Measurements from ENCODE around the gene PARVG. TPM values are rescaled to one million over a fixed set of nuclear protein-coding genes. Genes with fewer than 3 reads are reported as not detected.
"Not testable (repeated sequence)": the region's sequence is repeated elsewhere in the genome, so short reads cannot be mapped to it uniquely, and the experiment has no call there.

PARVG gene
- total RNA-seq, 1 donor: 87.6 TPM

DNA sequence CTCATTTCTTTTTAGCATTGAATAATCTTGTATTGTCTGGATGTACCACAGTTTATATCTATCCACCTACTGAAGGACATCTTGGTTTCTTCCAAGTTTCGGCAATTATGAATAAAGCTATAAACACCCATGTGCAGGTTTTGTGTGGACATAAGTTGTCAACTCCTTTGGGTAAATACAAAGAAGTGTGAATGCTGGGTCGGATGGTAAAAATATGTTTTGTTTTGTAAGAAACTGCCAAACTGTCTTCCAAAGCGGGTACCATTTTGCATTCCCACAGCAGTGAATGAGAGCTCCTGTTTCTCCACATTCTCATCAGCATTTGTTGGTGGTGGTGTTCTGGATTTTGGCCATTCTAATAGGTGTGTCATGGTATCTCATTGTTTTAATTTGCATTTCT is 60.4 kb downstream of the PARVG start:
- H3K27me3 ChIP-seq (ENCODE audit: insufficient read depth, low read length); H3K4me3 ChIP-seq (ENCODE audit: low read length); H3K9me3 ChIP-seq (ENCODE audit: low read depth, low read length); H3K4me1 ChIP-seq (ENCODE audit: insufficient read depth, low read length): not testable (repeated sequence)

DNA sequence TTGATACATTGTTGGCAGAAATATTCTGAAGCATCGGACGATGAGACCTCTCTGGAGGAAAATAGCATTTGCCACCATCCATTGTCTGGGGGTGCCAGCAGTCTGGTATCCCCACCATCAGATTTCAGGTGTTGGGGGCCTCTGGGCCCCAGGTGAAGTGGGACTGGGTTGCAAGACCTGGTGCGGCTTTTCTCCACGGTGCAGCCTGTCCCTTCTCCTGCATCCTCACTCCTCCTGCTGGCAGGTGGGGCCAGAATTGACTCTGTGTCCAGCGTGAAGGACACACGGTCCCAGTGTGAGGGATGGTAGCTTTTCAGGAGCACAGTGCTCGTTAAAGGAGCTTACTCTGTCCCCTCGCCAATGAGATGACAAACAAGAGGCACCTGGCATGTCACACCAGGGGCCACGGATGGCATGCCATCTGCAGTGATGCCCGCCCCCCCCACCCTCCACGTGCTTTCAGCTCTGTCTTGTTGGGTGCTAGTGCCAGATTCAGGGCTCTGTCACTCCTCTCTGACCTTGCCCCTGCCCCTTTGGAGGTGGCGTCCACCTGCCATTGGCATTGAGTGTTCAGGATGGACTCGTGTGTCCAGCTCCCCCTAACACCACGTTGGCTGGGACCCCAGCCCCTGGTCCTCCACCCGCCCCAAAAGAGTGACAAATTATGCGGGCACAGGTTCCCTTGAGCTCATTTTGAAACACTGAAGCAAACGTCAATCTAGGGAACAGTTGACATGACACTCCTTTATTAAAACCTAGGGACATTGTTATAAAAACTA is 62.4 kb downstream of the PARVG start:
- H3K4me1 ChIP-seq (ENCODE audit: insufficient read depth, low read length): no peaks in the 10 kb centered on the region
- no peak overlapping the region for H3K4me3 ChIP-seq (ENCODE audit: low read length)
- H3K27me3 ChIP-seq (ENCODE audit: insufficient read depth, low read length): peaks cover 5% of the 10 kb centered on the region
- H3K9me3 ChIP-seq (ENCODE audit: low read depth, low read length): no peaks in the 10 kb centered on the region

DNA sequence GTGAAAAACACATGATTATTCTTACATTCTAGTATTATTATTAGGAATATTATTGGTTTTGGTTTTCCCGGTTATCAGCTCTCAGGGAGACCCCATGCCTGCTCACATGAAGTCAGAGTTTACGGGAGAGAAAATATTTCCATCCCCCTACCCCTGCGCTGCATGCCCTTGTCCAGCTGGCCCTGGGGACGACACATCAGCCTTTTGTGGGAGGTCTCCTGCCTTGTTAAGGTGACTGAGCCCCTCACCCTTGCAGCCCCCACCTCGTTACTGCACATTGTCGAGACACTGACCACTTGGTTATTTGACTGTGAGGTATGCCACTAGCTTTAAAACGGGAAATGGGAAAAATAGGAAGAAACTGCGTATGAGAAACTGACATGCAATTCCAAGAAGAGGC is 63.0 kb downstream of the PARVG start:
- Histone ChIP-seq H3K9me3 (ENCODE audit: low read depth, low read length) (no peaks in the 10 kb centered on the region), H3K4me1 (ENCODE audit: insufficient read depth, low read length) (no peaks in the 10 kb centered on the region), H3K27me3 (ENCODE audit: insufficient read depth, low read length) (peaks cover 5% of the 10 kb centered on the region), H3K4me3 (ENCODE audit: low read length) (no peak overlapping the region)

DNA sequence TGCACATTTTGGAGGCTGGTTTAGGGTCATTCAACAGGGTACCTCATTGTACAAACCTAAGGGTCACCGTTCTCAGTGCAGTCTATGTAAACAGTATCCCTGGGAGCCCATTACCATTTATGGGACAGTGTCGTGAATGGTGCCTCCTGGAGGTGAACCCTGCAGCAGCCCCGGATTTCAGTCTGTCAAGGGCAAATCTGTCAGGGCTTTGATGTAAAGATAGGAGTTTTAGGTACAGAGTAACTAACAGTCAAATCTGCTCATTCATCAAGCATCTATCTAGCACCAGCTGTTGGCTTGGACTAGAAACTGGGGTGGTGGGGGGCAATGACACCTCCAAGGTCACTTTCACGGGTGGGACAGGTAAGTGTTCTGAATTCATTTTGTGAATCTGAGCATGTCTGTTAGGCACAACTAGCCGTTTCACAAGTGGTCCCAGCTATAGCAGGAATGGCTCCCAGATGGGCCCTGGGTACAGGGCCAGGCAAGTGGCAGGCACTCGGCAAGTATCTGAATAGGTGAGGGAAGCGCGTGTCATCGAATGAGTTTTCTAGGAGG is 63.6 kb downstream of the PARVG start:
- peaks cover 5% of the 10 kb centered on the region for H3K27me3 ChIP-seq (ENCODE audit: insufficient read depth, low read length)
- H3K4me3 ChIP-seq (ENCODE audit: low read length): no peak overlapping the region
- no peaks in the 10 kb centered on the region for H3K9me3 ChIP-seq (ENCODE audit: low read depth, low read length)
- H3K4me1 ChIP-seq (ENCODE audit: insufficient read depth, low read length): no peaks in the 10 kb centered on the region

DNA sequence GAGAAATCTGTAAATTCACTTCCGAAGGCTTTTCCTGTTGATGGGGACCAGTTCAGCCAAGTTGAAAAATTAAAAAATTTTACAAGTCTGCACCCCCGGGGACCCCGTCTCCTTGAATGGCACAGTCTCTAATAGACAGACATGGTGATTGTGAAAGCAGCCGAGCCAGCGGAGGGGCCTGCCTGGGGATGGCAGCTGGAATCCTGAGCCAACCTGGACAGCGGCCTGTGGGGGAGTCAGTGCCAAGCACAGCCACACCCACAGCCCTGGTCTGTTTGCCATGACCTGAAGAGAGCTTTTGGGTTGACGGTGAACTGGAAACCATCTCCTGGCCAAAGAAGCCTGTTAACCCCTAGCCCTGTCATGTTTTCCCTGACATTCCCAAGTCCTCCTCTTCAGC is 64.7 kb downstream of the PARVG start:
- no peaks in the 10 kb centered on the region for H3K9me3 ChIP-seq (ENCODE audit: low read depth, low read length)
- no peaks in the 10 kb centered on the region for H3K27me3 ChIP-seq (ENCODE audit: insufficient read depth, low read length)

DNA sequence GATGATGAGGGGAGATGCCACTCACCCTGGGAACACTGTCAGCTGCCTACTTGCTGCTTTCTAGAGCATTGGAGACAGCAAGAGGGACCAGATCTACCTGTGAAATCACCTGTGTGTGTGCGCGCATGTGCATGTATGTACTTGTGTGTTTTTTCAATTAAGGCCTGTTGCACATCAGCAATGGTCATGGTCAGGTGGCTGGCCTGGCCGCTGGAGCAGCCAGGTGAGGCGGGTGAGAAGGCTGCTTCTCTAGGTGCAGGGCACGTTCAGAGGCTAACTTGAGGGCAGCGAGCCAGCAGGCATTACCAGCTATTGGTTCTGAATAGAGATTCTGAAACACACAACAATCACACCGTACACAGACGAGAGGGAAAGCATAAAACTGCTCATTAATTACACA is 65.1 kb downstream of the PARVG start:
- Histone ChIP-seq H3K4me1 (ENCODE audit: insufficient read depth, low read length) (no peaks in the 10 kb centered on the region), H3K9me3 (ENCODE audit: low read depth, low read length) (no peaks in the 10 kb centered on the region), H3K27me3 (ENCODE audit: insufficient read depth, low read length) (no peaks in the 10 kb centered on the region), H3K4me3 (ENCODE audit: low read length) (no peak overlapping the region)

More for the DNA sequence above, 64.7 kb downstream of the PARVG start:
- Histone ChIP-seq H3K4me3 (ENCODE audit: low read length) (no peak overlapping the region), H3K4me1 (ENCODE audit: insufficient read depth, low read length) (no peaks in the 10 kb centered on the region)

DNA sequence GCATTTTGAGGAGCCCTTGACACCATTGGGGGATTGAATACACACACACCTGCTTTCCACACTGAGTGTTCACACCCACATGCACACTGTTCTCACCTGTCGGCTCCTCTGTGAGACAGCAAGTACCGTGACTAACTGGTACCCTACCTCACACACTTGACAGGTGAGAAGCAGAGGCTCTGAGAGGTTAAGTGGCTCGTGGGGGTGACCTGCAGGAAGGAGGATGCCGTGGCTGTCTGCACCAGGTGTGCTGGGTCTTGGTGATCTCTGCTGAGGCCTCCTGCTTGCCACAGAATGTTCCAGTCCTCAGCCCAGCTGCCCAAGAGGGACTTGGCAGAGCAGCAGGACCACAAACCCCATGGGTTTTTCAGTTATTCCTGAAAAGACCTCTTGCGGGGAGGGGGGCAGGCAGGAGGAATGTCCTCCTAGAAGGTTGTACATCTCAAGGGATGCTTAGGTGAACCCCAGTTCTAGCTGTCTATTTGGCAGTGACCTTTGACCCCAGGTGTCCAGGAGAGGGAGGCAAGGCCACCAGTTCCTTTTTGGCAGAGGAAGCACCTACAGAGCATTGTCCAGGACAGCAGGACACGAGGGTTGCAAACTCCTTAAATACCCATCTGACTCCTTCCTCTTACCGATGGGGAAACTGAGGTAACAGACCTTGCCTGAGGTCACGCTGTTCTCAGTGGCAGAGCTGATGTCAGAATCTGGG is 66.0 kb downstream of the PARVG start:
- Histone ChIP-seq H3K4me1 (ENCODE audit: insufficient read depth, low read length) (no peaks in the 10 kb centered on the region), H3K4me3 (ENCODE audit: low read length) (no peak overlapping the region), H3K27me3 (ENCODE audit: insufficient read depth, low read length) (no peaks in the 10 kb centered on the region), H3K9me3 (ENCODE audit: low read depth, low read length) (no peaks in the 10 kb centered on the region)

DNA sequence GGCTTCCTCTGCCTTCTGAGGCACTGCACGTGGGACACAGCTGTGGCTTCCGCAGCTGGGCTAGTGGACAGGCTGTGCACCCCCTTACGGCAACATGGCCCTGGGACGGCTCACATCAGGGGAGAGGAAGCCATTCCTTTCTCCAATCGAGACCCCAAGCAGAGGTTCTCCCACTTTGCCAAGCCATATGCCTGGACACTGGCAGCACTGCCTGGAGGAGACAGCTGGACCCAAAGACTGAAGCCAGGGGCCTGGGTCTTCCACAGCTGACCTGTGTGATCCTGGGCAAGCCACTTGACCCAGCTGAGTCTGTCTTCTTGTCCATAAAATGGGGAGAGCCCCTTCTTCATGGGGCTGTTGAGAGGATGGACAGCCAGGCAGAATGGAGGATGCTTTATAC is 66.6 kb downstream of the PARVG start:
- H3K4me3 ChIP-seq (ENCODE audit: low read length): no peak overlapping the region
- H3K9me3 ChIP-seq (ENCODE audit: low read depth, low read length): no peaks in the 10 kb centered on the region
- H3K27me3 ChIP-seq (ENCODE audit: insufficient read depth, low read length): no peaks in the 10 kb centered on the region
- no peaks in the 10 kb centered on the region for H3K4me1 ChIP-seq (ENCODE audit: insufficient read depth, low read length)

DNA sequence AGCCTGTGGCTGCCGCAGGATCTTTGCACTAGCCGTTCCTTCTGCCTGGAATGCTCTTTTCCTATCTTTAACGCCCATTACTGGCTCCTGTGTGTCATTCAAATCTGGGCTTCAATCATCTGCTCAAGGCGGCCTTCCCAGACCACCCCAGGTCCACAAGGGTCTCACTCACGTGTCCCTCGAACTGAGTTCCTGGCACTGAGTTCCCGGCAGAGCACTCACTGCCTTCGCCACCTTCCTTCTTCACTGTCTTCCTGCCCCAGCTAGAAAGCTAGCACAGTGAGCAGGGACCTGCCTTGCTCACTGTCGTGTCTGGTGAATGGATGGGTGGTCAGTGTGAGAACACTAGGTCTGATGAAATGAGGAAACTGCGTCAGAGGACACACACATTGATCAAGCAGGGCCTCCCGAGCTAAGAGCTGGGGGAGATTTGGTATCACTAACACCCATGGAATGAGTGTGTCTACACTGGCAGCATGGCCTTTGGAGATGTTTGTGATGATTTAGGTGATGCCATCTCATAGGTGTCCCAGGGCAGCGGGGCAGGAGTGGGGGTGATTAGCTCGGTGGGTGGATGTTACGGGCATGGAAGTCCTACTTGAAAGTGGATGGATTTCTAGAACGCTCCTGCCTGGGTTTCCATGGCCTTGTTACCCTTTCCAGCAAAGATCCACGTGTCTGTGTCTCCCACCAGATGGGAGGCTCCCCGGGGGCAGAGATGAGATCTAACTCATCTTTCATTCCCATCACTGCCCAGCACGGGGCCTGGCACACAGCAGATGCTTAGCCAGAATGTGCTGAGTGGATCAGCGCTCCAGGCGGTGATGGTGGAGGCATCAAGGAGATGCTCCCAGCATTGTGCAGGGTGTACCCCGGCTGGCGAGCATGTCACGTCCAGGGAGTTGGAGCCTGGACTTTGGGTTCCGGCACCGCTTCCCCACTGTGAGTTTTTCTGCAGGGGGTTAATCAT is 67.5 kb downstream of the PARVG start:
- Histone ChIP-seq H3K4me1 (ENCODE audit: insufficient read depth, low read length) (no peaks in the 10 kb centered on the region), H3K9me3 (ENCODE audit: low read depth, low read length) (no peaks in the 10 kb centered on the region), H3K4me3 (ENCODE audit: low read length) (no peak overlapping the region), H3K27me3 (ENCODE audit: insufficient read depth, low read length) (no peaks in the 10 kb centered on the region)

DNA sequence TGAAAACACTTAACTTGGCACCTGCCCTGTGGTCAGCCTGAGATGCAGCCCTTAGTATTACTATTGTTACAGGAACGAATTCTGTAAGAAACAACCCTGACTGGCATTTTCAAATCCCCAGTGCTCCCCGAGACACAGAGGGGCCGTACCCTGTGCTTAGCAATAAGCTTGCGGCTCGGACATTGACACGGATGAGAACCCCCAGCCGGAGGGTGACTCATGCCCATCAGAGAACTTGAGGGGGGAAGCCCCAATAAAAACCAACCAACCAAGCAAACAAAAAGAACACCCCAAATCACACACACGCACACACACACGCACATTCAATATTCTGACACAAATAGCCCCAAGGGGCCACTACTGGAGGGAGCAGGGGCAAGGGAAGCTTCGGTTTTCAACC is 68.2 kb downstream of the PARVG start:
- H3K4me3 ChIP-seq (ENCODE audit: low read length): no peak overlapping the region
- no peaks in the 10 kb centered on the region for H3K4me1 ChIP-seq (ENCODE audit: insufficient read depth, low read length)
- H3K27me3 ChIP-seq (ENCODE audit: insufficient read depth, low read length): no peaks in the 10 kb centered on the region
- no peaks in the 10 kb centered on the region for H3K9me3 ChIP-seq (ENCODE audit: low read depth, low read length)

DNA sequence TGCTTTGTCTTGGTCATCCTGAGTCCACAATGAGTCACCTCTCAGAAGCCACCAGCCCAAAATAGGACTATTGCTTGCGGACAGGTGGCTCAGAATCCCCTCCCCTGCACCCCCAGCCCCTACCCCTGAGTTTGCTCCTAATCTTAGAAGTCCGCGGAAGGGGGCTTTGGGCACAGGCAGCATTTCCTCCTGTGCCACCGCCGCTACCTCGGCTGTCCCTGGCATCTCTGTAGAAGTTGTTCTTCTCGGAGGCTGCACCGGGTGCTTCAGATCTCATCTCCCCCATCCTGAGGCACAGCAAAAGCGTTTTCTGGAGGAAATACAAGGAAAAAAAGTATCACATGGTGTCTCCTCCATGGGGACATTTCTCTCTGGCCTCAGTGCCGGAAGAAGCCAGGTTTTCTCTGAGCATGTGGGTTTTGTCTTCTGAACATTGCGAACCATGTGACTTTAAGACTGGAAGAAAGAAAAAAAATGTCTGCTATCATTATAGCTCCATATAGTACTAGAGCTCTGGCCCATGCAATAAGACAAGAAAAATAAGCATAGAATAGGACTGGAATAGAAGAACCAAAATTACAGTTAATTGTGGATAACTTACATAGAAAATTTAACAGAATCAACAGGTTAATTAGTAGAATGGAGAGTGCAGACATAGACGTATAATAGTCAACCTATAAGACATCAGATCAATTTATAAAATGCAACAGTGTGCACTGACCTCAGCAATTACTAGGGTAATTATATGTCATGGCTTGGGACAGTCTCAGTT is 68.8 kb downstream of the PARVG start:
- H3K4me3 ChIP-seq (ENCODE audit: low read length): no peak overlapping the region
- H3K4me1 ChIP-seq (ENCODE audit: insufficient read depth, low read length): no peaks in the 10 kb centered on the region
- no peaks in the 10 kb centered on the region for H3K27me3 ChIP-seq (ENCODE audit: insufficient read depth, low read length)
- no peaks in the 10 kb centered on the region for H3K9me3 ChIP-seq (ENCODE audit: low read depth, low read length)

DNA sequence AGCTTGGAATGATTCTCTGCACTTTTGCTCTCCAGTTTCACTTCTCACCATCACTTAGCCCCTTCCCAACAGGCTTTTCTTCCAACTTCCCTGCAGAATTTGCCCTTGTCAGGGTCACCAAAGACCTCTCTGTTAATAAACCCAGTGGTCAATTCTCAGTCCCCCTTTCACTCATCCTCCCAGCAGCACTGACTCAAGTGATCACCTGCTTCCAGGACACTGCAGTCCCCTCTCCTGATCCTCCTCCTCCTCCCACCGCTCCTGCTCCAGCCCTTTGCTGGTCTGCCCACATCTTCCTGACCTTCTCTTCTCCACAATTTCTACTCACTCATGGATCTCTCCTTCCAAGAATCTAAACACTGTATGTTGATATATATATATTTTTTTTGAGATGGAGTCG is 74.1 kb downstream of the PARVG start:
- no peak overlapping the region for H3K4me3 ChIP-seq (ENCODE audit: low read length)
- H3K9me3 ChIP-seq (ENCODE audit: low read depth, low read length): no peaks in the 10 kb centered on the region
- H3K27me3 ChIP-seq (ENCODE audit: insufficient read depth, low read length): no peaks in the 10 kb centered on the region
- H3K4me1 ChIP-seq (ENCODE audit: insufficient read depth, low read length): no peaks in the 10 kb centered on the region

DNA sequence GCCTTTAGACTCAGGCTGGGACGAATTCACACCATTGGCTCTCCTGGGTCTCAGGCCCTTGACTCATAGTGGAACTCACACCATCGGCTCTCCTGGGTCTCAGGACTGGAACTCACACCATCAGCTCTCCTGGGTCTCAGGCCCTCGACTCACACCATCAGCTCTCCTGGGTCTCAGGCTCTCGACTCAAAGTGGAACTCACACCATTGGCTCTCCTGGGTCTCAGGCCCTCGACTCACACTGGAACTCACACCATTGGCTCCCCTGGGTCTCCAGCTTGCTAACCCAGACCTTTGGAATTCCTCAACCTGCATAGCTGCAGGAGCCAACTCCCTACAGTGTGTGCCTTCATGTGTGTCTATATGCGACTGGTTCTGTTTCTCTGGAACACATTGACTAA is 75.4 kb downstream of the PARVG start:
- Histone ChIP-seq H3K27me3 (ENCODE audit: insufficient read depth, low read length) (no peaks in the 10 kb centered on the region), H3K9me3 (ENCODE audit: low read depth, low read length) (no peaks in the 10 kb centered on the region)

More for the DNA sequence above, 75.4 kb downstream of the PARVG start:
- no peak overlapping the region for H3K4me3 ChIP-seq (ENCODE audit: low read length)
- H3K4me1 ChIP-seq (ENCODE audit: insufficient read depth, low read length): no peaks in the 10 kb centered on the region

Measured in mononuclear cell (primary cell).